ENCODE data around the gene AURKA.

DNA sequence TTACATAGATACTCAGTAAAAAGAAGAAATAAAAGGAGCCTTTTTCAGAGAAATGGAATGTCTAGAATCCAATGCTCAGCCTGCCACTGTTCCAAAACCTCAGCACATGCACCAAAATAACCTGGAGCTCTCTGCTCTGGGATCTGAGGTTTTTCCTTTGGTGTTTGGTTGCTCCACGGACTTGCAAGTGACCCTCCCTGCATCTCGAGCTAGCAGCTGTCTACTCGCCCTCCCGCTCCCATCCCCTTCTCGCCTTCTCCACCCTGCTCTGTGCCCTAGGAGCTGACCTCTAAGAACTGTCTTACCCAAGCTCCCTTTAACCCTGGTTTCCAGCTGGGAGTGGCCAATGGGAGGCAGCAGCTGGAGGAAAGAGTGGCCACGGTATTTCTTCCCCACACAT lies 68.4 kb downstream of the AURKA start:
- TF ChIP-seq EZH2 (IDR thresholded peaks at IDR 0.05), result no peak
- no peak for TF ChIP-seq POLR2AphosphoS5 (IDR thresholded peaks at IDR 0.05; ENCODE audit: borderline replicate concordance, low read depth, low read length)
- no peak for TF ChIP-seq FOXP2 (optimal IDR thresholded peaks at IDR 0.05; ENCODE audit: control extremely low read depth, extremely low read length, insufficient read depth)

Data from SK-N-MC (cell line).